ENCODE data around the gene CD63.
"Not testable (repeated sequence)": the region's sequence is repeated elsewhere in the genome, so short reads cannot be mapped to it uniquely, and the experiment has no call there.

Gene CD63

GRCh38 chr12:55728939-55729818 lies at the start of gene CD63:
Gene CD63, minus strand, starts transcription at chr12:55729009. Its CDS starts 668 bp downstream, at chr12:55728341.
- peak; percentile 77 for DNase-seq (ENCODE audit: extremely low spot score, insufficient read length, low read depth)
- FAIRE-seq, result peak; percentile 79

- DNase-seq (ENCODE audit: extremely low spot score, insufficient read length, low read depth), result no peak
- FAIRE-seq, result no peak
These were observed 49.0 kb upstream of the CD63 start for GRCh38 chr12:55777856-55778255.

GRCh38 chr12:55771736-55772135 lies 42.9 kb upstream of the CD63 start:
- FAIRE-seq (no peak), DNase-seq (ENCODE audit: extremely low spot score, insufficient read length, low read depth) (no peak)

GRCh38 chr12:55767156-55767555 lies 38.3 kb upstream of the CD63 start:
- DNase-seq (ENCODE audit: extremely low spot score, insufficient read length, low read depth) (no peak), FAIRE-seq (no peak)

GRCh38 chr12:55765736-55766290 lies 37.0 kb upstream of the CD63 start:
- no peak for FAIRE-seq
- no peak for DNase-seq (ENCODE audit: extremely low spot score, insufficient read length, low read depth)

GRCh38 chr12:55762646-55763045 lies 33.8 kb upstream of the CD63 start:
- FAIRE-seq (no peak), DNase-seq (ENCODE audit: extremely low spot score, insufficient read length, low read depth) (no peak)

GRCh38 chr12:55760663-55761062 lies 31.9 kb upstream of the CD63 start:
- no peak for FAIRE-seq
- no peak for DNase-seq (ENCODE audit: extremely low spot score, insufficient read length, low read depth)

GRCh38 chr12:55758575-55758974 lies 29.8 kb upstream of the CD63 start:
- FAIRE-seq; DNase-seq (ENCODE audit: extremely low spot score, insufficient read length, low read depth): not testable (repeated sequence)

GRCh38 chr12:55757701-55758100 lies 28.9 kb upstream of the CD63 start:
- DNase-seq (ENCODE audit: extremely low spot score, insufficient read length, low read depth), result no peak
- FAIRE-seq, result no peak

GRCh38 chr12:55755246-55755645 lies 26.4 kb upstream of the CD63 start:
- FAIRE-seq (no peak), DNase-seq (ENCODE audit: extremely low spot score, insufficient read length, low read depth) (no peak)

- FAIRE-seq, result no peak
These were observed 19.6 kb upstream of the CD63 start for GRCh38 chr12:55748230-55748993.

GRCh38 chr12:55746913-55747231 lies 18.1 kb upstream of the CD63 start:
- no peak for DNase-seq (ENCODE audit: extremely low spot score, insufficient read length, low read depth)
- no peak for FAIRE-seq

More at GRCh38 chr12:55748230-55748993, 19.6 kb upstream of the CD63 start:
- no peak for DNase-seq (ENCODE audit: extremely low spot score, insufficient read length, low read depth)

- FAIRE-seq (no peak), DNase-seq (ENCODE audit: extremely low spot score, insufficient read length, low read depth) (no peak)
These were observed 17.5 kb upstream of the CD63 start for GRCh38 chr12:55746174-55746912.

- FAIRE-seq (no peak), DNase-seq (ENCODE audit: extremely low spot score, insufficient read length, low read depth) (no peak)
These were observed 16.8 kb upstream of the CD63 start for GRCh38 chr12:55745361-55746173.

GRCh38 chr12:55744340-55745030 lies 15.7 kb upstream of the CD63 start:
- FAIRE-seq, result no peak

GRCh38 chr12:55743406-55744339 lies 14.9 kb upstream of the CD63 start:
- FAIRE-seq, result peak; percentile 44
- no peak for DNase-seq (ENCODE audit: extremely low spot score, insufficient read length, low read depth)

More at GRCh38 chr12:55744340-55745030, 15.7 kb upstream of the CD63 start:
- no peak for DNase-seq (ENCODE audit: extremely low spot score, insufficient read length, low read depth)

GRCh38 chr12:55742719-55743405 lies 14.1 kb upstream of the CD63 start, which contains the start of gene GDF11:
Gene GDF11, plus strand, starts transcription at chr12:55743122. Its CDS starts 195 bp downstream, at chr12:55743317.
- DNase-seq (ENCODE audit: extremely low spot score, insufficient read length, low read depth) (no peak), FAIRE-seq (peak; percentile 36)
